Suprapubic skin (tissue), 4 donors: Measurements from ENCODE around the gene RFX3.

ENCODE experiments used
- CTCF ChIP-seq, 2 donors: fragments of 200-600 bp in 1 of 2; fragments of 450-650 bp in 1 of 2; sonication (generic) in 1 of 2; IDR thresholded peaks; one replicate each; pipeline ENCODE4 v1.5.1; 2016 to 2019; ENCODE audit warnings: antibody characterized with exemption in 2 of 2, mild to moderate bottlenecking in 1 of 2, moderate library complexity in 1 of 2
- POLR2A ChIP-seq, 2 donors: fragments of 450-650 bp; IDR thresholded peaks; one replicate each; pipeline ENCODE4 v1.6.1; 2017; ENCODE audit warnings: antibody characterized with exemption in 2 of 2, mild to moderate bottlenecking in 2 of 2, moderate library complexity in 2 of 2
- POLR2AphosphoS5 ChIP-seq, 3 donors: sonication (generic); formaldehyde crosslinking; IDR thresholded peaks; one replicate each; pipeline ENCODE4 v1.6.1; 2017; ENCODE audit warnings: antibody characterized with exemption in 3 of 3

- TF ChIP-seq CTCF (IDR thresholded peaks at IDR 0.05) (no peak), POLR2AphosphoS5 (IDR thresholded peaks at IDR 0.05) (no peak), POLR2A (IDR thresholded peaks at IDR 0.05) (no peak)
Observed at GRCh38 chr9:3516667-3517330, 9.0 kb downstream of the RFX3 start.
